Skeletal muscle cell (primary cell): Measurements from ENCODE around the gene CHAC2.
"Not testable (repeated sequence)": the region's sequence is repeated elsewhere in the genome, so short reads cannot be mapped to it uniquely, and the experiment has no call there.

ENCODE experiments used
- DNase-seq: peaks from one replicate; pipeline ENCODE4 v3.0.0-alpha.2; 2010; ENCODE audit warnings: low read depth
- H3K4me3 ChIP-seq: 2 replicates; pipeline ENCODE4 v1.5.1; 2011; ENCODE audit warnings: low read depth, mild to moderate bottlenecking, control low read depth, low read length, moderate library complexity

Gene CHAC2

DNA sequence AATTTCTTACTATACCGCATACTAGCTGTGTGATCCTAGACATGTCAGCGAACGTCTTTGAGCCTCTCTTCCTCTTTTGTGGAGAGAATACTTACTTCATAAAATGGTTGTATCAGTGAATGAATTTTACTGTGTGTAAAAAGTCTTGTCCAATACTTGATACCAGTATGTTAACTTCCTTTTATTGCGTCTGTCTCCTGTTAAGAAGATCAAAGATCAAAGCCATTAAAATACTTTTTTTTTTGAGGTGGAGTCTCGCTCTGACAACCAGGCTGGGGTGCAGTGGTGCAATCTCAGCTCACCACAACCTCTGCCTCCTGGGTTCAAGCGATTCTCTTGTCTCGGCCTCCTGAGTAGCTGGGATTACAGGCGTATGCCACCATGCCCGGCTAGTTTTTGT is 52.4 kb downstream of the CHAC2 start:
- DNase-seq: no peak
- no peak overlapping the region for H3K4me3 ChIP-seq

DNA sequence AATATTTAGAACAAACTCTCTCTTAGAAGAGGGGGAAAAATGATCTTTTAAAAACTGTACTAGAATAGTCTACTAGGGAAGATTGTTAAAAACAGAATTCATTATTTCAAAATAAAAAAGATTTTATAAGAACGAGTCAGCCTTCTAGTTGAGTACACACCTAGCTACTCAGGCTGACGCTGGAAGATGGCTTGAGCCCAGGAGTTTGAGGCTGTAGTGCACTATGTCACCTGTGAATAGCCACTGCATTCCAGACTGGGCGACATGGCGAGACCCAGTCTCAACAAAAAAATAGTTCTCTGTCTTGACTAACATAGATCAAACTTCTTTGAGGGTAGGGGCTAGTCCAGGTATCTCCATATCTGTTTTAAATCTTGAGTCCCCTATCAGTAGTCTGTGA is 53.1 kb downstream of the CHAC2 start:
- no peak for DNase-seq
- no peak overlapping the region for H3K4me3 ChIP-seq

DNA sequence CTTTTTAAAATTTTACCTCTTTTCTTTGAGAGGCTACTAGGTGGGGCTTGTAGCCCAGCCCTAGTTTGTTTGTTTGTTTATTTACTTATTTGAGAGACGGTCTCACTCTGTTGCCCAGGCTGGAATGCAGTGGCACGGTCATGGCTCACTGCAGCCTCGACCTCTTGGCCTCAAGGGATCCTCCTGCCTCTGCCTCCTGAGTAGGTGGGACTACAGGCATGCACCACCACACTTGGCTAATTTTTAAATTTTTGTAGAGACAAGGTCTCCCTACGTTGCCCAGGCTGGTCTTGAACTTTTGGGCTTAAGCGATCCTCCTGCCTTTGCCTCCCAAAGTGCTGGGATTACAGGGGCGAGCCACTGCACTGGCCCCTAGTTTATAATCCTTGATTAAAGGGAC is 54.2 kb downstream of the CHAC2 start:
- no peak for DNase-seq
- no peak overlapping the region for H3K4me3 ChIP-seq

DNA sequence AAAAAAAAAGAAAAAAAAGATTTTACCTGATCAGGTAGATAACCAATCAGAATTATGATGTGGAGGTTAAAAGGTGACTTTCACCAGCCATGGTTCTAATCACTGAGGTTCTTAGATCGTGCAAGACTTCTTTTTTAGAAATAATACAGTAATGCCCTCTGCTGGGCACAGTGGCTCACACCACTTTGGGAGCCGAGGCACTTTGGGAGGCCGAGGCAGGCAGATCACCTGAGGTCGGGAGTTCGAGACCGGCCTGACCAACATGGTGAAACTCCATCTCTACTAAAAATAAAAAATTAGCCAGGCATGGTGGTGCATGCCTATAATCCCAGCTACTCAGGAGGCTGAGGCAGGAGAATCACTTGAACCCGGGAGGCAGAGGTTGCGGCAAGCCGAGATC is 56.0 kb downstream of the CHAC2 start:
- not testable (repeated sequence) for H3K4me3 ChIP-seq, DNase-seq
